Amniotic stem cell (primary cell): ENCODE results near the gene CENATAC.
"Not testable (repeated sequence)": the region's sequence is repeated elsewhere in the genome, so short reads cannot be mapped to it uniquely, and the experiment has no call there.

ENCODE experiments used
- DNase-seq: peaks from one replicate; lab custom pipeline; 2025; lab: John Stamatoyannopoulos, UW

The CENATAC gene, protein sequence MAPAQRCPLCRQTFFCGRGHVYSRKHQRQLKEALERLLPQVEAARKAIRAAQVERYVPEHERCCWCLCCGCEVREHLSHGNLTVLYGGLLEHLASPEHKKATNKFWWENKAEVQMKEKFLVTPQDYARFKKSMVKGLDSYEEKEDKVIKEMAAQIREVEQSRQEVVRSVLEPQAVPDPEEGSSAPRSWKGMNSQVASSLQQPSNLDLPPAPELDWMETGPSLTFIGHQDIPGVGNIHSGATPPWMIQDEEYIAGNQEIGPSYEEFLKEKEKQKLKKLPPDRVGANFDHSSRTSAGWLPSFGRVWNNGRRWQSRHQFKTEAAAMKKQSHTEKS

DNA sequence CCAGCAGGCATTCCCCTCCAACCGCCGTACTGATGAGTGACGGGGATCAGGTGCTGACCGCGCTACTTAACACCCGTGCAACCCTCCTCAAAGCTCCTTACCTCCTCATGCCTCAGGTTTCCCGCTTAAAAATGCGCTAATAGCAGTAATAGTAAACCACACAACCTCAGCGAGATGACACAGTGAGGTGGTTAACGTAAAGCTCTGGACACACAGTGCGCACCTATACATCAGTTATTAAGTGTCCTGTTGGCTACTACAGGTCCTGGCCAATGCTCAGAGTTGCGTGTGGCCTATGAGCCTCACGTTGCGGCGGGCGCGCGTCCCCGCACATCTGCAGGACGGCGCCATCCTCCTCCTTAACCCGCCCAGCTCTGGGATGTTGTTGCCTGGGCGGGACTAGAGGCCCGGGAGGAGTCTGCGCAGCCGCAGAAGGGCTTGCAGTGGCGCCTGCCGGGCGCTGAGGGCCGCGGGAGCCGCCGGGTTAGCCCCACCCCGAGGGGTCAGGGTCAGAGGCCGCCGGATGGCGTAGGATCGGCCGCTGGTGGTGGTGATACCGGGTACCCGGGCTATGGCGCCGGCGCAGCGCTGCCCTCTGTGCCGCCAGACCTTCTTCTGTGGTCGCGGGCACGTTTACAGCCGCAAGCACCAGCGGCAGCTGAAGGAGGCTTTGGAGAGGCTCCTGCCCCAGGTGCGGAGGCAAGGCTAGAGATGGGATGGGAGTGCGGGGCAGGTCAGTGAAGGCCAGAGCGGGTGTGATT is at the start of gene CENATAC:
TSS of gene CENATAC (plus strand) at position 512 of the 761 bp plus-strand sequence. CDS start at position 572, 60 bp downstream.
- DNase-seq: peak; percentile 34

DNA sequence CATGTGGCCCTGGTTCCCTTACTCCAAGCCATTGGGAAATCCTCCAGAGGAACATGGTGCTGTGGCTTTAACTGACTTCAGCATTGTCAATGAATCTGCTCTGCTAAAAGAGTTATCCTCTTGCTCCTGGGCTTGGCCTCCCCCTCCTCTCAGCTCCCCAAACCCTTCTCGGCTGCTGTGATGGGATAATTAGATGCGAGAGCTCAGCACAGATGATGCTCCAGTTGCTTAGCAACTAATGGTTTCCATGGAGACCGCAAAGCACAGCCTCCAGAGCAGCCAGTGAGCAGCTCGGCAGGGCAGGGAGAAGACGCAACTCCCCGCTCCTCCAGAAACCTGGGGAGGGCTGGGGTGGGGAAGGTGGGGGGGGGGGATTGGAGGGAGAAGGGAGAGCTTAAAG is 44.7 kb upstream of the CENATAC start:
- DNase-seq: no peak

DNA sequence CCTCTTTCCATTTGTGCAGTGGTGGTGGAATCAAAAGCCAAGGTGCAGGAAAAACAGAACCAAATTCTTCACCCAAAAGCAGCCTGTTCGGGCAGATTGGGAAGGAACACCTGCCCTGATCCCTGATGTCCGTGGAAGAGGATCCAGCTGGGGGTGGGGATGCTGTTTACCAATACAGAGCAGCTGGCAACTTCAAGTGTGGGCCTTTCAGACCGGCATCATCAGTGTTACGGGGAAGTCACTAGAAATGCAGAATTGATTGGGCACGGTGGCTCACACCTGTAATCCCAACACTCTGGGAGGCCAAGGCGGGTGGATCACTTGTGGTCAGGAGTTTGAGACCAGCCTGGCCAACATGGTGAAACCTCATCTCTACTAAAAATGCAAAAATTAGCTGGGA is 44.0 kb upstream of the CENATAC start:
- not testable (repeated sequence) for DNase-seq

DNA sequence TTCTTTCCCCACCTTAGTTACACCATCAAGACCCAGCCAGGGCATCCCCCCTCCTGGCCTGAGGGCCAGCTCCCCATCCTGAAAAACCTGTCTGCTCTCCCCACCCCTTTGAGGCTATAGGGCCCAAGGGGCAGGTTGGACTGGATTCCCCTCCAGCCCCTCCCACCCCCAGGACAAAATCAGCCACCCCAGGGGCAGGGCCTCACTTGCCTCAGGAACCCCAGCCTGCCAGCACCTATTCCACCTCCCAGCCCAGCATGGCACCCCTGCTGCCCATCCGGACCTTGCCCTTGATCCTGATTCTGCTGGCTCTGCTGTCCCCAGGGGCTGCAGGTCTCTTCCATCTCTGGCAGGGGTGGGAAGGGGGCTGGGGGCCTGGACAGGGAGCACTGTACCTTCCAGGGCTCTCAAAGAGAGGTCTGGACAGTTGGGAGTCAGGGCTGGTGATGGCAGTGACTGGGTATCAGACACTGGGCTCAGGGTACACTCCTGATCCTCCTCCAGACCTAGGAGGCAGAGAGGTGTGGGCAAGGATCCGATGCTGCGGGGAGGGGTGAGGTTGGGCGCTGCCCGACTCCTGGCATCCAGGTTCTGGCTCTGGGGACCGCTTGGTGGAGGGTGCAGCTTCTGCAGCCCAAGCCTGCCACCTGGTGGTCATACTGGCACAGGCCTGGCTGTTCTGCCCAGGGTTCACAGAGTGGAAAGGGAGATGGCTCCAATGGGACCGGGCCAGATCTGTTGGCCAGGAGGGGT is 41.7 kb upstream of the CENATAC start, which contains the start of gene UPK2:
TSS of gene UPK2 (plus strand) at position 205 of the 753 bp plus-strand sequence. CDS start at position 258, 53 bp downstream.
- DNase-seq: peak; percentile 30

DNA sequence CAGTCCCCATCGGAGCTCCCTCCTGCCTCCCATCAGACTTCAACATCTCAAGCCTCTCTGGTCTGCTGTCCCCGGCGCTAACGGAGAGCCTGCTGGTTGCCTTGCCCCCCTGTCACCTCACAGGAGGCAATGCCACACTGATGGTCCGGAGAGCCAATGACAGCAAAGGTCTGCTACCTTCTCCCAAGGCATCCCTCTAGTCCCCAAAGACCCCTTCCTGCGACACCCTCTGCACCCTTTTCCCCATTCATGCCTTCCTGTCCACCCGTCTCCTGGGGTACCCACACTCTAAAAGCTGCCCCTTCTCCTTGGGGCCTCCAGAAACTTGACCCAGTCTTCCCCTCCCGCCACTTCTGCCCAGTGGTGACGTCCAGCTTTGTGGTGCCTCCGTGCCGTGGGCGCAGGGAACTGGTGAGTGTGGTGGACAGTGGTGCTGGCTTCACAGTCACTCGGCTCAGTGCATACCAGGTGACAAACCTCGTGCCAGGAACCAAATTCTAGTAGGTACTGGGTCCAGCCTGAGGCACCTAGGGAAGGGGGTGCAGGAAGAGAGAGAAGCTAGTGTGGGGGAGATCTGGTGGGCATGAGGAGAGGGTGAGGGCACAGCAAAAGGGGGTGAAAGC is 41.0 kb upstream of the CENATAC start:
- DNase-seq: no peak

DNA sequence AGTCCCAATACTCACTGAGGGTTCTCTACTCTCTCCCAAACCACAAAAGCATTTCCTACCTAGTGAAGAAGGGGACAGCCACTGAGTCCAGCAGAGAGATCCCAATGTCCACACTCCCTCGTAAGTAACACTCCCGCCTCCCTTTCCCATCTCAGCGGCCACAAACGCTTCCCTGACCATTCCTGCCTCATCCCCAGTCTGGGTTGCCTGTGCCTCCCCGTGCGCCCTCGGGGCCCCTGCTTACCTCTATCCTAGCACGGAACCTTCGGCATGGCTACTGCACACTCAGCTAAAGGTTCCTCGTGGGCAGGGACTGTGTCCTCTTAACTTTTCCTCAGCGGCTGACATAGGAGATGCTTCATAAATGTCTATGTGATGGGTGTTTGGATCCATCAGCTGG is 40.4 kb upstream of the CENATAC start:
- no peak for DNase-seq

DNA sequence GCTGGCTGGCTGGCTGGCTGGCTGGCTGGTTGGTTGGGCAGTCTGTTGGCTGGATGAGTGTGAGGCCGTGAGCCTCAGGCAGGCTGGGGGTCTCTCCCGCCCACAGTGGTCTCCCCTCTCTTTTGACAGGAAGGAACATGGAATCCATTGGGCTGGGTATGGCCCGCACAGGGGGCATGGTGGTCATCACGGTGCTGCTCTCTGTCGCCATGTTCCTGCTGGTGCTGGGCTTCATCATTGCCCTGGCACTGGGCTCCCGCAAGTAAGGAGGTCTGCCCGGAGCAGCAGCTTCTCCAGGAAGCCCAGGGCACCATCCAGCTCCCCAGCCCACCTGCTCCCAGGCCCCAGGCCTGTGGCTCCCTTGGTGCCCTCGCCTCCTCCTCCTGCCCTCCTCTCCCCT is 40.0 kb upstream of the CENATAC start:
- no peak for DNase-seq

DNA sequence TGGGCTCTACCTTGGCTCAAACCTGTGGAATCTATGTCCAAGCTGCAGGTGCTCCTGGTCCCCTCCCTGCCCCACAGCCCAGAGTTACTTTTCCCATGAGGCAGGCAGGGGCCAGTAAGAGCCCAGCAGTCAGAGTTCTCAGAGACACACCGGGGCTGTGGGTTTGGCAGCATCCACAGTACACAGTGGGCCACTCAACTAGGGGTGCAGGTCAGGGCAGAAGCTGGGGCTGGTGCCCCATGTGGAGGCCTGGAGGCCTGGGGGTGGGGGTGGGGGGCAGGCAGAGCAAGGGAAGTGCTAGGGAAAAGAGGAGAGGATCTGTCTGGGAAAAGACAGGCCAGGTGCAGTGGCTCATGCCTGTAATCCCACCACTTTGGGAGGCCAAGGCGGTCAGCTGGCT is 39.4 kb upstream of the CENATAC start:
- no peak for DNase-seq

DNA sequence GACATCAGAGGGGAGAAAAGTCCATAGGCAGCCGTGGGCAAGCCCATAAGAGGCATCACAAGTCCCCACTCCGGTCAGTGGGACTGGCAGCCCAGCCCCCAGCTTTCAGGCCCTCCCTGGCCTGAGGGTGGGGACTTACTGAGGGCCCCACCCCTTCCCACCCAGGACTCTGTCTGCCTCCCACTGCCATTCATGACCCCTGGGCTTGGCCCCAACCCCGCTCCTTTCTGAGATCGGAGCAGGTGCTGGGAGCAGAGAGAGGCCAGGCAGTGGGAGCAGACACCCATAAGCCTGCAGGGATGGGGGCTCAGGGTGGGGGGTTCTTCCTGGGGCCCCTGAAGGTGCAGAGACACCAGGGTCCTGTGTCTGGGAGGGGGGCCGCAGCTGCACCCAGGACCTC is 36.7 kb upstream of the CENATAC start:
- DNase-seq: no peak

DNA sequence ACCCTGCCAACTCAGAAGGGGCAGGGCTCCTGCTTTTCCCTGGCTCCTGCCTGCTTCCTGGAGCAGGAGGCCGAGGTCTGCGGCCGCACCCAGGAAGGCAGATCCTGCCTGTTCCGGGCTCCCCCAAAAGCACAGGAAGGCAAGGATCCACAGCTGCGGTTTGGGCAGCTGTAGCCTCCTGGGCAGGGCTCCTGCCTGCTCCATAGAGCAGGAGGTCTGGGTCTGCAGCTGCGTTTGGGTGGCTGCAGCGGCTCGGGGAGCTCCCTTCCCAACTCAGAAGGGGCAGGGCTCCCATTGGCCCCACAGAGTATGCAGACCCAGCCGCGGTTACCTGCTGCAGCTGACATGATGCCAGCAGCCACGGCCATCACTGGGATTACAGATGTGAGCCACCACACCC is 36.3 kb upstream of the CENATAC start:
- DNase-seq: no peak

DNA sequence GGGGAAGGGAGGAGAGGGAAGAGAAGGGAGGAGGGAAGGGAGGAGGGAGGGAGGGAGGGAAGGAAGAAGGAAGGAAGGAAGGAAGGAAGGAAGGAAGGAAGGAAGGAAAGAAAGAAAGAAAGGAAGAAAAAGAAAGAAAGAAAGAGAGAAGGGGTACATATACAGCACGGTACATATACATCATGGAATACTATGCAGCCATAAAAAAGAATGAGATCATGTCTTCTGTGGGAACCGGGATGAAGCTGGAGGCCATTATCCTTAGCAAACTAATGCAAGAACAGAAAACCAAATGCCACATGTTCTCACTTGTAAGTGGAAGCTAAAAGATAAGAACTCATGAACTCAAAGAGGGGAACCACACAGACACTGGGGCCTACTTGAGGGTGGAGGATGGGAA is 28.4 kb upstream of the CENATAC start:
- DNase-seq: not testable (repeated sequence)

DNA sequence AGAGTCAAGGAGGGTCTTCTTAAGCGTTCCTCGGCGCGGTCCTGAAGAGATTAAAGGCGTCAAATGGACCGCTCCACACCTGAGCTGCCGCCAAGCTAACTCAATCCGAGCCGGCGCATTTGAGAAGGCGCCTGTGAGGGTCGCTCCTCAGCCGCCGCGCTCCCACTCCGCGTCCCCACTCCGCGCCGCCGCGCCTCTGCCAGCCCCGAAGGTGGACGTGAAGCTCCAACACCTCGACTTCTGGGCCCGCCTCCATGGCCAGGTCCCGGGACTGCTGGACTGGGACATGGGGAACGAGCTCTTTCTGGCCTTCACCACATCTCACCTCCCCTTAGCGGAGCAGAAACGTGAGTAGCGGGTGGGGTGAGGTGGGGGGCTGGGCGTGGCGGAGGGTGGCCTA is 26.3 kb upstream of the CENATAC start, which contains the start of gene FOXR1:
TSS of gene FOXR1 (plus strand) at position 116 of the 400 bp plus-strand sequence. CDS start at position 287, 171 bp downstream.
- DNase-seq: no peak

DNA sequence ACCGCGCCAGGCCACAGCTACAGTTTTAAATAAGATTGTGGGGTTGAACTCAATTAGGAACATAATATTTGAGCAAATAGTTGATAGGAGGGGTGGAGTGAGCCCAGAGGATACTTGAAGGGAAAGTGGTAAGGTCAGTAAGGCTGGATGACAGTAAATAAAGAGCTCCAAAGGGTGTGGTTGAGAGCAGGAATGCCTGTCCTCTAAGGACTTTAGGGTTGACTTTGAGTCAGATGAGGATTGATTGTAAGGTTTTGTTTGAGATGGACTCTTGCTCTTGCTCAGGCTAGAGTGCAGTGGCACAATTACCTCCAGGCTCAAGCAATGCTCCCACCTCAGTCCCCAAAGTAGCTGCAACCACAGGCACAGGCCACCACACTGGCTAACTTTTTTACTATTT is 24.0 kb upstream of the CENATAC start:
- no peak for DNase-seq

DNA sequence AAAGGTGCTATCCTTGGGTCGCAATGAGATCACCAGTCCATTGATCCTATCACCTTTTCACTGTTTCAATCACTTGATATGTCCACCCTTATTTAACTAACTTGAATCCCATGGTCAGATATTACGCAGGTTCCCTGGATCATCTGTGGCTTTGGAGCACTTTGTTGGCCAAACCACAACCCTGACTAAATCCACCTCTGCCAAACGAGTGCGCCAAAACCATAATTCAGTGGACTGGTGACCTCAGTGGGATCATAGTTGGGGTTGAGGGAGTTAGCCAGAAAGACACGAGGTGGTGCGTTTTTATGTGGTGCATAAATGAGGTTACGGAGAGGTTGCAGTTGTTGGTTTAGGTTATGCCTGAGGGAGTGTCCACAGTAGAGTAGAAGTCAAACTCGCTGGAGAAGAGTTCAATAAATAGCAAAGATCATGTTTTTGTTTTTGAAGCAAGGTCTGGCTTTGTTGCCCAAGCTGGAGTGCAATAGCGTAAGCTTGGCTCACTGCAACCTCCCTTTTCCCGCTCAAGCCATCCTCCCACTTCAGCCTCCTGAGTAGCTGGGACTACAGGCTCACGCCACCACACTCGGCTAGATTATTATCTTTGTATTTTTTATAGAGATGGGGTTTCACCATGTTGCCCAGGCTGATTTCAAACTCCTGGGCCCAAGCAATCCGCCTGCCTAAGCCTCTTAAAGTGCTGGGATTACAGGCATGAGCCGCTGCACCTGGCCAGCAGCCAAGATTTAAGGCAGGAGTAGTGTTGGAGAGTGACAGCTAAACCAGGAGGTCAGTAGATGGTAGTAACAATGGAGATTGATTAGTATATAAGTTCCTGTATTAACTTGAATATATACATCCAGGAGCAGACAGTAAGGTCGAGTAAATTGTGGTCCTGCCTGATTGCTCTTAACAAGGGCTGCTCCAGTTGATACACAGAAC is 21.9 kb upstream of the CENATAC start:
- DNase-seq: no peak

DNA sequence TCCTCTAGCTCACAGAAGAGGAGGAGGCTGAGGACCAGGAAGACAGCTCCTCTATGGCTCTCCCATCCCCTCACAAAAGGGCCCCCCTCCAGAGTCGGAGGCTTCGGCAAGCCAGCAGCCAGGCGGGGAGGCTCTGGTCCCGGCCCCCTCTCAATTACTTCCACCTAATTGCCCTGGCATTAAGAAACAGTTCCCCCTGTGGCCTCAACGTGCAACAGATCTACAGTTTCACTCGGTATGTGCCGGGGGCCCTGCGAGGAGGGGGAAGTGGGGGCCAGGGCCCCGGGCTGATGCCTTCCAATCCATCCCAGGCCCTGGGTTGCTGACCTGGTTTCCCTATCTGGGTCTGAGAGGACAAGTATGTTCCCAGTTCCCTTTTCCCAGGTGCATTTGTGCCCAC is 18.5 kb upstream of the CENATAC start:
- DNase-seq: no peak

DNA sequence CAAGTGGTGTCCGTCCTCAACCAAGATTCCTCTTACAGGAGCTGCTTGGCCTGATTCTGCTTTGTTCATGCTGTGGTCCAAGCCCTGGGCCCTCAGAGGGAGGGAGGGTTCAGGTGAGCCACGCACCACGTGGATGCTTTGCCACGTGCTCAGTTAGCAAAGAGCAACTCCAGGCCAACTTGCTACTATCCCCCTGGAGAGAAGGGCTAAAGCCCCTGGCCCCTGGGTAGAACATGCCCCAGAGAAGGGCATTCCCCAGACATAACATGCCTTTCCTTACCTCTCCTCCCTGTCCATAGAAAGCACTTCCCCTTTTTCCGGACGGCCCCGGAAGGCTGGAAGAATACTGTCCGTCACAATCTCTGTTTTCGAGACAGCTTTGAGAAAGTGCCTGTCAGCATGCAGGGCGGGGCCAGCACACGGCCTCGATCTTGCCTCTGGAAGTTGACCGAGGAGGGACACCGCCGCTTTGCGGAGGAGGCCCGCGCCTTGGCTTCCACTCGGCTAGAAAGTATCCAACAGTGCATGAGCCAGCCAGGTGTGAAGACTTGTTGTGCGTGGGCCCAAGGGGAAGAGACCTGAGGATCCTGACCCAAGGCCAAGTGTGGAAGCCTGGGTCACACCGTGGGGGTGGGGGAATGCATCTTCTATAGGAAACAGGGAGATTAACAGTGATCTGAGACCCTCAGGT is 17.6 kb upstream of the CENATAC start:
- no peak for DNase-seq

DNA sequence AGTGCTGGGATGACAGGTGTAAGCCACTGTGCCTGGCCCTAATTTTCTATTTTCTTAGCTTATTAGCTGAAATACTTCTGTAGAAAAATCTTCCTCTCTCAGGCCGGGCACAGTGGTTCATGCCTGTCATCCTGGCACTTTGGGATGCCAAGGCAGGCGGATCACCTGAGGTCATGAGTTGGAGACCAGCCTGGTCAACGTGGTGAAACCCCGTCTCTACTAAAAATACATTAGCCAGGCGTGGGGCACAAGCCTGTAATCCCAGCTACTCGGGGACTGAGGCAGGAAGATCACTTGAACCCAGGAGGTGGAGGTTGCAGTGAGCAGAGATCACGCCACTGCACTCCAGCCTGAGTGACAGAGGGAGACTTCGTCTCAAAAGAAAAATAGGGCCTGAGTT is 13.6 kb upstream of the CENATAC start:
- not testable (repeated sequence) for DNase-seq

DNA sequence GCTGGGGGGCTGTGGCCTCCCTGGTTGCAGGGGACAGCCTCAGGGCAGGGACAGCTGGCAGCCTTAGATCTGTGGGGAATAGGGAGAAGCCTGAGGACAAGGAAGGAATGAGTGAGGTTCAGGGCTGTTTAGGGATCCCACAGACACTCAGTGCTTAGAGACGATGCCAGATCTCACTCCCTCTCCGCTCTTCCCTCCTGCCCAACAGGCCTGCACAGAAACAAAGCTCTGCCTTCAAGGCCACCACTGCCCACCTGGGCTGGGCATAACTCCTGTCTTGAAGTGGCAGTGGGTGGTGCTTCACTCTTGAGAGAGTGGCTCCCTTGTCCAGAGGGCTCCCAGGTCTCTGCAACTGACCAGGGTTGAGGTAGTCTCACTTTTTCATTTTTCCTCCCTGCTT is 13.1 kb upstream of the CENATAC start:
- DNase-seq: no peak

DNA sequence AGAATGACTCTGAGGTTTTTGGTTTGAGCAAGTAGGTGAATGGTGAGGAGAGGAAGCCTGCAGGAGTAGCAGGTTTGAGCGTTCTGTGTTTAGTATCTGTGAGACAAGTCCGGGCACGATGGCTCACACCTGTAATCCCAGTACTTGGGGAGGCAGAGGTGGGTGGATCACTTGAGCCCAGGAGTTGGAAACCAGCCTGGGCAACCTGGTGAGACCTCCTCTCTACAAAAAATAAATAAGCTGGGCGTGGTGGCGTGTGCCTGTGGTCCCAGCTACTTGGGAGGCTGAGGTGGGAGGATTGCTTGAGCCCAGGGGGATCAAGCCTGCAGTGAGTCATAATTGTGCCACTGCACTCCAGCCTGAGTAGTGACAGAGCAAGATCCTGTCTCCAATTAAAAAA is 9.7 kb upstream of the CENATAC start:
- DNase-seq: no peak

DNA sequence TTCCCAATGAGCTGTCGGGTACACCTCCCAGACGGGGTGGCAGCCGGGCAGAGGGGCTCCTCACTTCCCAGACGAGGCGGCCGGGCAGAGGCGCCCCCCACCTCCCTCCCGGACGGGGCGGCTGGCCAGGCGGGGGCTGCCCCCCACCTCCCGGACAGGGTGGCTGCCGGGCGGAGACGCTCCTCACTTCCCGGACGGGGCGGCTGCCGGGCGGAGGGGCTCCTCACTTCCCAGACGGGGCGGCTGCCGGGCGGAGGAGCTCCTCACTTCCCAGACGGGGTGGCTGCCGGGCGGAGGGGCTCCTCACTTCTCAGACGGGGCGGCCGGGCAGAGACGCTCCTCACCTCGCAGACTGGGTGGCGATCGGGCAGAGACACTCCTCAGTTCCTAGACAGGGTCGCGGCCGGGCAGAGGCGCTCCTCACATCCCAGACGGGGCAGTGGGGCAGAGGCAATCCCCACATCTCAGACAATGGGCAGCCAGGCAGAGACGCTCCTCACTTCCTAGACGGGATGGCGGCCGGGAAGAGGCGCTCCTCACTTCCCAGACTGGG is 6.4 kb upstream of the CENATAC start:
- DNase-seq: not testable (repeated sequence)
